C4-2B (cell line): ENCODE measurements around the gene PSMB5.
"Not testable (repeated sequence)": the region's sequence is repeated elsewhere in the genome, so short reads cannot be mapped to it uniquely, and the experiment has no call there.

Source experiments
- H3K27ac ChIP-seq: fragments of 450-650 bp; 2 replicates; pipeline ENCODE4 v1.5.1; 2017
- CTCF ChIP-seq: fragments of 450-650 bp; conservative IDR thresholded peaks from 2 replicates; pipeline ENCODE4 v1.5.1; 2017; ENCODE audit warnings: mild to moderate bottlenecking
- ZFX ChIP-seq: fragments of 450-650 bp; IDR thresholded peaks from 2 replicates; pipeline ENCODE4 v1.6.1; 2017

Gene PSMB5

GRCh38 chr14:23020143-23021128 is 14.3 kb downstream of the PSMB5 start:
- TF ChIP-seq CTCF (no peak), ZFX (no peak)
- no peak overlapping the region for H3K27ac ChIP-seq

- TF ChIP-seq CTCF (no peak), ZFX (no peak)
- H3K27ac ChIP-seq = no peak overlapping the region
These were observed 16.6 kb downstream of the PSMB5 start for GRCh38 chr14:23018107-23018506.

GRCh38 chr14:23017091-23017490 is 17.6 kb downstream of the PSMB5 start:
- no peak for TF ChIP-seq CTCF
- no peak for TF ChIP-seq ZFX
- no peak overlapping the region for H3K27ac ChIP-seq

- no peak overlapping the region for H3K27ac ChIP-seq
- TF ChIP-seq CTCF (no peak), ZFX (no peak)
These were observed 19.1 kb downstream of the PSMB5 start for GRCh38 chr14:23015618-23016017.

GRCh38 chr14:23013749-23014054 is 21.0 kb downstream of the PSMB5 start:
- H3K27ac ChIP-seq = not testable (repeated sequence)

- TF ChIP-seq ZFX = no peak
- TF ChIP-seq CTCF = no peak
These were observed 21.5 kb downstream of the PSMB5 start for GRCh38 chr14:23013054-23013748.

GRCh38 chr14:23009939-23010726 is 24.6 kb downstream of the PSMB5 start, which contains the start of gene C14orf93:
TSS of gene C14orf93 (minus strand) at chr14:23010143. CDS start at chr14:22999023, 11,120 bp downstream.
- TF ChIP-seq ZFX (peak; percentile 19; the same call in 1 of the 2 replicates), CTCF (no peak)
- peak within 1 kb of the TSS; percentile 79 for H3K27ac ChIP-seq

More at GRCh38 chr14:23013054-23013748, 21.5 kb downstream of the PSMB5 start:
- no peak overlapping the region for H3K27ac ChIP-seq
